NCI-H1694 treated with DMSO at 0.1 percent for 48 hours (cell line): Measurements from ENCODE around the gene CCNE1.
"Not testable (repeated sequence)": the region's sequence is repeated elsewhere in the genome, so short reads cannot be mapped to it uniquely, and the experiment has no call there.

Source experiments
- DNase-seq: peaks from one replicate; lab custom pipeline; 2025; lab: John Stamatoyannopoulos, UW

Gene CCNE1

DNA sequence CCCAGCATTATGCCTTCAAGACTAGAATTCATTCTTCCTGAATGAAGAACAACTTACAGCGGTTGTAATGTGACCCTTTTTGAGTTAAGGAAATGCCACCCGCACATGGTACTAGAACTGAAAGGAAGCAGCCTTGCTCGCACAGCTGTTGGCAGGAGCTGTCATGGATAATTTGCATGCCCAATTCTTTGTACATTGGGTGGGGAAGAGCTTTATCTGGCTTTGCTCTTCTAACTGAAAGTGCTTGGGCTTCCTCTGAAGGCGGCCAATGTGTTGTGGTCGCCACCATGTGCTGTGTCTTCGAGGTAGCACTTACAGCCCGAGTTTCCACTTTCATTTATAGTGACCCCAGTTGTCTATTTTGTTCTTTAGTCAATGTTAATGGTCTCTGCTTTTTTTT, 3.4 kb downstream of the CCNE1 start:
- no peak for DNase-seq

DNA sequence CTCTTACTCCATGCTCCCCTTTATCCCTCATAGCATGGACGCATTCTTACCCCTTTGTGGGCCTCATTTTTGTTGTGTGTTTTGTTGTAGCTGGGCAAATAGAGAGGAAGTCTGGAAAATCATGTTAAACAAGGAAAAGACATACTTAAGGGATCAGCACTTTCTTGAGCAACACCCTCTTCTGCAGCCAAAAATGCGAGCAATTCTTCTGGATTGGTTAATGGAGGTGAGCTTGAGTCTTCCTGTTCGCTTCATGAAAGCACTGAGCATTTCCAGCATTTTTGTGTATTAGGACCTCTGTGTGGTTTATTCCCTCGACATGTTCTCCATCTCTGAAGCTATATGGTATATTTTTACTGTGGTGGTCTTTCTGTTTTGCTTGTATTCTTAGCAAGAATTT, 5.5 kb downstream of the CCNE1 start:
- DNase-seq, result no peak

DNA sequence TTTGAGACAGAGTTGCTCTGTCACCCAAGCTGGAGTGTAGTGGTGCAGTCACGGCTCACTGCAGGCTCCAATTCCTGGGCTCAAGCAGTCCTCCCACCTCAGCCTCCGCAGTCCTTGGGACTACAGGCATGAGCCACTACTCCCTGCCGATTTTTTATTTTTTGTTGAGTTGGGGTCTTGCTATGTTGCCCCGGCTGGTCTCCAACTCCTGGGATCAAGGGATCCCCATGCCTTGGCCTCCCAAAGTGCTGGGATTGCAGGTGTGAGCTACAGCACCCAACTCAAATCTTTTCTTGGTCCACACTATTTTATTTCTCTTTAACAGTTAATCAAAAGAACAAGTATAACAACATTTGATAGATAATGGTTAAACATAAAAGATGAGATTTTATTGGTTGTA, 7.5 kb downstream of the CCNE1 start:
- no peak for DNase-seq

DNA sequence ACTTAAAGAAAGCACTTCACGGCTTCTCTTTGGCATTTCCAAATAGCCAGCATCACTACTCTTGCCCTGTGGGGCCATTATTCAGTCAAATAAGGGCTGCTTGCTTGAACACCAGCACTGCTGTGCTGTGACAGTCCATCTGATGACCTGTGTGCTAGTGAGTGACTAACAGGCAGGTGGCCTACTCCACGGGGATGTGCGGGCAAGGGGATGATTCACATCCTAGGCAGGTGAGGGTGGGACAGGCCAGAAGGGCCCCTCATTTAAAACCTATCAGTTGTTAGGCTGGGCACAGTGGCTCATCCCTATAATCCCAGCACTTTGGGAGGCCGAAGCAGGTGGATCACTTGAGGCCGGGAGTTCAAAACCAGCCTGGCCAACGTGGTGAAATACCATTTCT, 8.2 kb downstream of the CCNE1 start:
- DNase-seq, result no peak

DNA sequence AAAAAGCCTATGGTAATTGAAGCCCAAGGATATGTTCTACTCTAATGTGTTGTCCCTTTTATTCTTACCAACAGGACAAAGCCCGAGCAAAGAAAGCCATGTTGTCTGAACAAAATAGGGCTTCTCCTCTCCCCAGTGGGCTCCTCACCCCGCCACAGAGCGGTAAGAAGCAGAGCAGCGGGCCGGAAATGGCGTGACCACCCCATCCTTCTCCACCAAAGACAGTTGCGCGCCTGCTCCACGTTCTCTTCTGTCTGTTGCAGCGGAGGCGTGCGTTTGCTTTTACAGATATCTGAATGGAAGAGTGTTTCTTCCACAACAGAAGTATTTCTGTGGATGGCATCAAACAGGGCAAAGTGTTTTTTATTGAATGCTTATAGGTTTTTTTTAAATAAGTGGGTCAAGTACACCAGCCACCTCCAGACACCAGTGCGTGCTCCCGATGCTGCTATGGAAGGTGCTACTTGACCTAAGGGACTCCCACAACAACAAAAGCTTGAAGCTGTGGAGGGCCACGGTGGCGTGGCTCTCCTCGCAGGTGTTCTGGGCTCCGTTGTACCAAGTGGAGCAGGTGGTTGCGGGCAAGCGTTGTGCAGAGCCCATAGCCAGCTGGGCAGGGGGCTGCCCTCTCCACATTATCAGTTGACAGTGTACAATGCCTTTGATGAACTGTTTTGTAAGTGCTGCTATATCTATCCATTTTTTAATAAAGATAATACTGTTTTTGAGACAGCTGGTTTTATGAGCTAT, 12.0 kb downstream of the CCNE1 start:
- DNase-seq, result no peak

DNA sequence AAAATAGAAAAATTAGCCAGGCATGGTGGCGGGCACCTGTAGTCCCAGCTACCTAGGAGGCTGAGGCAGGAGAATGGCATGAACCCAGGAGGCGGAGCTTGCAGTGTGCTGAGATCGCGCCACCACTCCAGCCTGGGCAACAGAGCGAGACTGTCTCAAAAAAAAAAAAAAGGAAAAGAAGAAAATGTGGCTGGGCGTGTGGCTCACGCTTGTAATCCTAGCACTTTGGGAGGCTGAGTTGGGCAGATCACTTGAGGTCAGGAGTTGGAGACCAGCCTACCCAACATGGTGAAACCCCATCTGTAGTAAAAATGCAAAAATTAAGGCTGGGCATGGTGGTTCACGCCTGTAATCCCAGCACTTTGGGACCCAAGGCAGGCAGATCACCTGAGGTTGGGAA, 13.5 kb downstream of the CCNE1 start:
- not testable (repeated sequence) for DNase-seq

DNA sequence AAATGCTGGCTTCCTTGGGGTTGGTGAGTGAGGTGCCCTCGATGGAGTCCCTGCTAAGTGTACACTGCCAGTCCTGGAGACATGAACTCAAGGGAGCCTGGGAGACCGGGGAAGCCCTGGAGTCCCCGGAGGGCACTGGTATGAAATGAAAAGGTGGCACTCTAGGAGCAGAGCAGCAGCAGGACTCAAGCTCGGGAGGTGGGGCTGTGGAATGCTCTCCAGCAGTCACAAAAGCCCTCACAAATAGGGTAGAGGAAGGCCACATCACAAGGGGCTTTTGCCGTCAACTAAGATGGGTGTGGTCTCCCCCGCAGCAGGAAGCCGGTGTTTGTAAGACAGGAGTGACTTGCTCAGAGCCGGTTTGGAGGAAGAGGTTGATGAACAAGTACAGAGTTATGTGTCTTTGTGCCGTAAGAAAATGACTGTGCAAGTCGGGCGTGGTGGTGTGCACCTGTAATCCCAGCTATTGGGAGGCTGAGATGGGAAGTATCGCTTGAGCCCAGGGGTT, 19.3 kb downstream of the CCNE1 start:
- no peak for DNase-seq

DNA sequence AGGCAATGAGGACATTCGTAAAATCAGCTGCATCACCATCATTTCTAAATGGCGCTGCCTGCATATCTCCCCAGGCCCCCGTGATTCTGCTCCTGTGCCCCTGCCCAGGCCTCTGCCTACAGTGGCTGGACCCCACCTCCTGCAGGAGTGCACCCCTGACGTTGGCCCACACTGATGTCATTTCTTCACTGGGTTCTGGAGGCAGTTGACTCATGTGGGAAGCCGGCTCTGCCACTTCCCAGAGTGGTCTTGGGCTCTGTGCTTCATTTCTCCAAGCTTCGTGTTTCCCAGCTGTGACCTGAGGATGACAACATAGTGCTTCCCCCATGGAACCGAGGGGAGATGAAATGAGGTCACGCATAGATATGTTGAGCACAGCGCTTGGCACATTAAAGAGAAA, 19.9 kb downstream of the CCNE1 start:
- DNase-seq, result no peak

DNA sequence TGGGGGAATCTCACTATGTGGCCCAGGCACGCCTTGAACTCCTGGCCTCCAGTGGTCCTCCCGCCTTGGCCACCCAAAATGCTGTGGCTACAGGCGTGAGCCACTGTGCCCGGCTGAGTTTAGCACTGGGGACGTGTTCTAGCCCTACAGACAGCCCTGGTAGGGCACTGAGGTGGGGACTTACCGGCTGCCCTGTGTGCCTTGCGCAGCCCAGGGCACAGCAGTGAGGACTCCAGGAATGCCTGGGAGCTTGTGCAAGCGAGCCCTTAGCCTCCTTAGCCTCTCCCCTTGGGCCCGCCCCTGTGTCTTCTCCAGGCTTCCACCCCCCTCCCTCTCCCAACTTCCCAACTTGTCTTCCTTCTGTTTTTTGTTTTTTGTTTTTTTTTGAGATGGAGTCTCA, 21.0 kb downstream of the CCNE1 start:
- DNase-seq, result no peak

DNA sequence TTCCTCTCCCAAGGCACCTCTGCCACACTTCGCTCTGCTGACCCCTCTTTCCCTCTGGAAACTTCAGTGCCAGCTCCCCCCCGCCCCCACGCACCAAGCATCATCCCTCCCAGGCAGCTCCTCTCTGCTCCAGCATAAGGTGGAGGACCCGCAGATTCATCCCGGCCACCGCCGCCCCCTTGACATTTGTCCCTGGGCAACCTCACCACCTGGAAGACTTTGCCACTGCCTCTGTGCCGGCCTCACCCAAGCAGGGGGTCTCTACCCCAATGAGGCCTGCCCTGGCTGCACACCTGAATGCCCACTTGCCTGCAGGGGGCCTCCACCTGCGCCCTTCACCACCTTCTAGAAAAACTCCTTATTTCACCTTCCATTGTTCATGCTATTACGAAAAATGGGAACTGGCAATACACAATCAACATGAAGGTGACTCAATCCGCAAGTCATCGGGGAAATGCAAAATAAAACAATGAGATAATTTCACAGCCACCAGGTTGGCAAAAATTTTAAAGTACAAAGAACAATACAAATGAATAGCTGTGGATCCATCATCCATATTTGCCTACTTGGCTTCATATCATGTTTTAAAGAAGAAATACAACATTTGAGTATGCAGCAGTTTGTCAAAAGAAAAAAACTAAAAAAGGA, 21.9 kb downstream of the CCNE1 start:
- DNase-seq, result no peak

DNA sequence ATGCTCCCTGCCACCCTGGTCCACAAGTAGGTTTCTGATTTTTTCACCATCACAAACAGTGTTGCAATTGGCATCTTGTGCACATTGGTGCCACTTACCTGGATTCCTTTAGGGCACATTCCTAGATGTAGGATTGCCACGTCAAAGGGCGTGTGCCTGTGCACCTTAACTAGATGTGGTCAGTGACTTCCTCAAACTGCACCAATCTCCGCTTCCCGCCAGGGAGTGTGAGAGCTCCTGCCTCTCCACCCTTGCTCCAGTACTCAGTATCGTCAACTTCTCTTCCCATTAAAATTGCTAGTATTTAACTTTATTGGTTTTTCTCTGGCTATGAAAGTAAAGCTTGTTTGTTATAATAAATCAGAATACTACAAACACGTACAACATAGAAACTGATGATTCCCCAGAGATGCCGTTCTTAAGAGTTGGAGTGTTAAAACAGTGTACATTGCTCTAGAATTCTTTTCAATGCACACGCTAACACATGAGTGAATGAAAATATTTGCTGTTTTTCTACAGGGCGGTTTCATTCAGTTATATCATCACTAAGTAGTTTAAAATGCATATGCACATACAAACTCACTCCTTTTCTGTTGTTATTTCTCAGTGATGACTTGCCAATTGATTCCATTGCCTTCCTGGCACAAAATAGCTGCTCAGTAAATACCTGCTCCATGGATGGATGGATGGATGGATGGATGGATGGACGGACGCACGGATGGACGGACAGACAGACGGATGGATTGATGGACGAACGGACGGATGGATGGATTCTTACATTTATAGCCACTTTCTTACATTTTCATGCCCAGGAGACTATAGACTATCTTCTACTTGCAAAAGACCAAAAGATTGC, 23.4 kb downstream of the CCNE1 start:
- DNase-seq, result no peak

DNA sequence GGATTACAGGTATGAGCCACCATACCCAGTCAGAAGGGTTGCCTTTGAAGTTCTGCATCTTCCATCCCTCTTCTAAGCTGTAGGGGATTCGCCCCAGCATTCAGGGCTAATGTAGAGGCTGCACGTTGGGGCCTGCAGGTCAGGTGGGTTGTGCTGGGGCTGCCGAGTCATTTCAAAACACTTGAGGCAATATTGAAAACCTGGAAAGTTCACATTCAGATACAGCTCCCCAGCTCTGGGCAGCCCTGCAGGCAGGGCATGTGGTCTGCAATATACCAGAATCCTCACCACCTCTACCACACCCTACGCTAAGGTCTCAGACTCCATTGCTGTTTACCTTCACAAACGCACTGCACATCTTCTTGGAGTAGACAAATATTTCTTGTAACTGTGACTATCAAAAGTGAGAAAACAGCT, 24.6 kb downstream of the CCNE1 start:
- no peak for DNase-seq

DNA sequence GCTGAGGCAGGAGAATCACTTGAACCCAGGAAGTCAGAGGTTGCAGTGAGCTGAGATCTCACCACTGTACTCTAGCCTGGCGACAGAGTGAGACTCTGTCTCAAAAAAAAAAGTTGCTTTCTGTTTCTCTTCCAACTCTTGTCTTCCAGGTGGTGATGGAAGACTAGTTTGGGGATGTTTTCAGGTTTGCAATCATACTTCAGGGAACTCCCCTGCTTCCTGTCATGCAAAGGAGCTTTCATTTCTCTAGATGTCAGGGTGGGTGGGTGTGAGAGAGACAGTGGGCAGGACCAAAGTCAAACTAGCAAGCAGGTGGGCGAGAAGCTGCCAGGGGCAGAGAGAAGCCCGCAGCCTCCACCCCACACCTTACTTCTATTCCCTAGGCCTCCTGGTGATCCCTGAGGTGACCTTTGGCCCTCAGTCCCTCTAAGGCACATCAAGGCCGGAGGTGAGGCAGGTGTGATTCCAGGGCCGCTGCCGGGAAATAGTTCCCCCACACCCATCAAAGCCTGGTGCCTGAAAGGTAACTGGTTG, 25.7 kb downstream of the CCNE1 start:
- no peak for DNase-seq

DNA sequence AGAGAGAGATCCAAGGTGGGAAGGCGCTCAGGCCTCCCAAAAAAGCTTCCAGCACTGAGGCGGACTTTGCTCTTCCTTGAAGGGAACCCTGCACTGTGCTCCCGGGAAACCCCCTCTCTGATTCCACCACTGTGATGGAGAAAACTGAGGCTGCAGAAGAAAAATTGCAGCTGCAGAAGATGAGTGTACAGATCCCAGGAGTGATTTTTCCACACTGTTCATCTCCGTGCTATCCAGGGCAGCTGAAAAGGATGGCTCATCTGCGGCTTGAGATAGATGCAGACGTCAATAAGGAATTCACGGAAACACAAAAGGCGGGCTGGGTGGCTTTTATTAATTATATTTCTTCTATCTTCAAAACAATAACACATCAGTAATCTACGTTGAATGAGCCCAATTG, 26.2 kb downstream of the CCNE1 start:
- DNase-seq, result no peak

DNA sequence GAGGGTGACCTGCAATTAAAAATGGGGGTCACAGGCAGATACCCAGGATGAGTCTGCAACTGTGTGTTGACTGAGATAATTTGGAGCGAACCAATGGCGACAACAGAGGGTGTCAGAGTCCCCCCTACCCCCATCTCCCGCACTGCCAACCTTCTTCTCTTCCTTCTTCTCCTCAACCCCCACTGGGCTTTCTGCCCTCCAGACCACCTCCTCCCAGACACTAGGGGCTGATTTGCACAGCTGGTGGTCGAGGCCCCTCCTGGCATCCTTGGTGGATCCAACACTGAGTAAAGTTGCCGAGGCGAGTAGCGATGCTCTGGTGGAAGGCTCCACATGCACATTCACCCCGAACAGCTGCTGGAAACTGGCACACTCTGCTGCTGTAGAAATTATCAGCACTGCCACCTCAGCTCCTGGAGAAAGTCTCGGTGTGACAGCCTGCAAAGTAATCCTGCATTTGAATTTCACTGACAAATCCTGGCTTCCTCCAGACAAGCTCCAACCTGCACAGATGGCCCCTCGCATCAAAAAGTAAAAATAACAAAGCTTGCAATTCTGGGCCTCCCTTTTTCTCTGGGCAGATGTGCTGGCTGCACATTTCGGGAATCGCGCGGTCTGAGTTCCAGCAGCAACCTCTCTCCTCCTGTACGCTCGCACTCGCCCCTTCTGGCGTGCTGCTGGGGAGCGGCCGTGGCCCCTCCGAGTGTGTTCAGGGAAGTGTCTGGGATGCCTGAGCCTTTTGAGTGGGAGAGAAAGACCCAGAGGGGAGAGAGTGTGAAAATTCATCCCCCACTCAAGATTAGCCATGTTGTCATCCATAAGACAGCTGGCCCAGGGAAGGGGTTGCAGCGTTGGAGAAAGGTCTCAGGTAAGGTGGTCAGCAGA, 28.5 kb downstream of the CCNE1 start:
- DNase-seq, result peak; percentile 2

DNA sequence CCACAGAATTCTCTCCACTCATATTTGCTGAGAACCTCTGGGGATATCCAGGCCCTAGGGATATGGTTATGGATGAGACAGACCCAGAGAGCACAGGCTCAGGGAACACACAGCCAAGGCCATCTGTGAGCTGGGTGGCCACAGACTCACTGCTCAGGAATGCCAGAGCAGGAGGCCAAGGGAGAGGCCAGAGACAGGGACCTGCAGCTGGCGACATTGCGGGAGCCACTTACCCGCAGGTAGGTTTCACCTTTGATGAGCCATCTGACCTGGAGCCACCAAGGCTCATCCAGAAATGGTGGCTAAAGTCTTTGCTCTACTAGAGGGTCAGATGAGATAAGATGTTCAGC, 29.4 kb downstream of the CCNE1 start:
- no peak for DNase-seq

DNA sequence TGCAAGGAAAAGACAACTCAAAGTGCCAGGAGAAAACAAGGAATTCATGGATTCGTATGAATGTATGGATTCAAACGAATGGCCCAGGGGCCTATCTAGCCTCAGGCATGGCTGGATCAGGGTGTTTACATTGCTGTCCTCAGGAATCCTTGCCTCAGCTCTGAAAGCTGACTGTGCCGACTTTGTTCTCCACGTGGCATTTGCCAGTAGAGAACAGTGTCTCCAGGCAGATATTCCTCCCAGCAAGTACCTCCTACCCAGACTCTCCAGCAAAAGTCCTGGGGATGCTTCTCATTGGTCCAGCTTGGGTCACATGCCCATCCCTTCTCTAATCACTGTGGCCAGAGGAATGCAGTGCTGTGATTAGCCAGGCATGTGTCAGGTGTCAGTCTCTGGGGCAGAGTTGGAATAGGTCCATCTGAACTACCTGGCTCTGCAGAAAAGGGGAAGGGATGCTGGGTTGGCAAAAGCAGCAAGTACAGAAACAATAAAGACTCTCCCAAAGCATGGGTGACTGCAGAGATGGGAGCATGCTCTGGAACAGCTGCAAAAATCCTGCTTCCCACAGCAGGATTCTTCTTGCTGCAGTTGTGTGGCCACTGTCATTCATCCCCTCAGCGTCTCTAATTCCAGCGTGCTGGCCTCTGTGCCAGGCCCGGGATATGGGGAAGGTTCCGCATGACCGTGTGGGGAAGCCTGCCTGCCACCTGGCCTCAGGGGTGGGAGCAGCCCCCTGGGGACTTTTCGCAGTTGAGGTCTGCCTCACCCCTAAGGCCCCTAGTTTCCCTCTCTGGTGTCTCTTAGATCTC, 30.0 kb downstream of the CCNE1 start:
- DNase-seq, result no peak

DNA sequence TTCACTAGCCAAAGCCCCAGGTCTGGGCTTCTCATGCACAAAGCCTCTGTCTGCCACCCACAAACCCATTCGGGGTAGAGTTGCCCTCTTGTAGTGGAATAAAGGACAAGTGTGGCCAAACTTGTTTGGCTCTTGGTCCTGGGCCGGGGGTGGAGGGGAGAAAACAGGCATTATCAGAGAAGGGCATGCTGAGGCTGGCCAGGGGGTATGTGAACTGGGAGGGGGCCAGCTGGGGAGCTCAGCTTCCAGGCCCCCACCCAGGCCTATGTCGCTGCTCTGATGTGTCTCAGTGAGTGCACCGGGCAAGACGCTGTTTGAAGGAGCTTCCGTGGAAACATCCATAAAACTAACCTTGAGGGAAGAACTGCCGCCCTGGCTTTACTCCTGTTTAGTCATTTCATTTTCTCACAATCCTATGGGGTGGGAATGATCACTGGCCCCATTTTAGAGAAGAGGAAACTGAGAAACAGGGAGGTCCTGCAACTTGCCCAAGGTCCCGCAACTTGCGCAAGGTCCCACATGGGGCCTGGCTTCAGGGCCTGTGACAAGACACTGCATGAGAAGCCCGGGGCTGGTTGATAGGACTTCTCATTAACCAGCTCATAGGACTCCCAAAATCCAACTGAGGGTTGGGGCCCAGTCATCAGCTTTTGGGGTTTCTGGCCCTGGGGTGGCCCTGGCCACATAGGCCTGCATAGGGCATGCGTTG, 30.8 kb downstream of the CCNE1 start:
- DNase-seq, result no peak

DNA sequence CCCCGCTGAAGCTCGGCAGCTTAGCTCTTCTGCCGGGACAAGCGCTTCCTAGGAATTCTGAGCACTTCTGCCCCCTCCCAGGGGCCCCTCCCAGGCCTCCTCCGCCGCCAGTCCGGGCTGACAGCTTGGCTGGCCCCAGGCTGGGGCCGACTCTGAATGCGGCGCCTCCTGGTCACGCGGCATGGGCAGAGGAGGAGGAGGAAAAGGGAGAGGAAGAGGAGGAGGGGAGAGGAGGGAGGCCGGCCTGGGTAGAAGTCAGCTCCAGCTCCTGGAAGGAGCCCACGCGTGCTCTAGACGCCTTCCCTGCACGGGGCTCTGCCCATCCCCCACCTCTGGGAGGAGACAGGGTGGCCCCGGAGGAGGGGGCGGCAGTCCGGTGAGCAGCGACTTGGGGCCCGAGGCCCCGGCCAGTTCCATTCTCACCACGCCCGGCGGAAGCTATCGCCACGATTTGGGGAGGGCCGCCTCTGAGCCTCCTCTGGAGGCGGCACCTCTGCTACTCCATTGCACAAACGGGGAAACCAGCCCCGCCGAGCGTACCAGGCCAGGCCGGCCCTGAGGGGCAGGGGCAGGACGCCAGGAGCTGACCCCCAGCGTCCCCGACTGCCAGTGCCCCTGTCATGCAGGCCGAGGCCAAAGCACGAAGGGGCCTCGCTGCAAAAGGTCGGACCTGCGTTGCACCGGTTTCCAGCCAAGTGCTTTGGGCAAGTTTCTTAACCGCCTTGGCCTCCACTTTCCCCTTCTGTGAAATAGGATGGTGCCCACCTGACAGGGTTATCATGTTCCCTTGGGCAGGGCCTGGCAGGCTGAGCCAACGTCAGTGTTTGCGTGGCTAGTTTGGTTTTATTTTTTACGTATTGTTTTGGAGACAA, 31.6 kb downstream of the CCNE1 start:
- no peak for DNase-seq
